Lung (tissue), 12 donors: Measurements from ENCODE around the gene OXNAD1. TPM values are rescaled to one million over a fixed set of nuclear protein-coding genes. Genes with fewer than 3 reads are reported as not detected.

Experiments
- ATAC-seq: fragments of 200-7000 bp; cut with Tn5 transposase; one replicate; pipeline ENCODE4 v1.9.1; 2020; ENCODE audit warnings: moderate number of reproducible peaks; ENCODE audit not compliant: insufficient read depth, low FRiP score
- DNase-seq, 3 donors: peaks; one replicate each; pipeline ENCODE4 v3.0.0-alpha.2; 2013 to 2017
- H3K27ac ChIP-seq, 2 donors: one replicate each; pipeline ENCODE4 v1.5.1; 2013; ENCODE audit warnings: mild to moderate bottlenecking in 2 of 2, moderate library complexity in 2 of 2, control low read depth in 1 of 2, inconsistent platforms in 1 of 2, low read depth in 1 of 2, low read length in 1 of 2
- H3K27me3 ChIP-seq, 3 donors: one replicate each; pipeline ENCODE4 v1.5.1; 2013; ENCODE audit warnings: low read length in 2 of 3; ENCODE audit not compliant: control insufficient read depth in 3 of 3, insufficient read depth in 3 of 3
- H3K36me3 ChIP-seq, 4 donors: one replicate each; pipeline ENCODE4 v1.5.1; 2013; ENCODE audit warnings: low read length in 4 of 4, mild to moderate bottlenecking in 1 of 4, moderate library complexity in 1 of 4; ENCODE audit not compliant: control insufficient read depth in 4 of 4, insufficient read depth in 4 of 4
- H3K4me1 ChIP-seq, 5 donors: one replicate each; pipeline ENCODE4 v1.5.1; 2013; ENCODE audit warnings: low read length in 5 of 5, mild to moderate bottlenecking in 2 of 5, moderate library complexity in 1 of 5; ENCODE audit not compliant: control insufficient read depth in 5 of 5, insufficient read depth in 5 of 5
- H3K4me3 ChIP-seq: one replicate; pipeline ENCODE4 v1.5.1; 2013; ENCODE audit warnings: mild to moderate bottlenecking, control low read depth, moderate library complexity
- H3K9ac ChIP-seq, 2 donors: one replicate each; pipeline ENCODE4 v1.5.1; 2013; ENCODE audit warnings: low read length in 2 of 2, control low read depth in 1 of 2; ENCODE audit not compliant: insufficient read depth in 1 of 2
- H3K9me3 ChIP-seq, 4 donors: one replicate each; pipeline ENCODE4 v1.5.1; 2013; ENCODE audit warnings: low read length in 3 of 4, mild to moderate bottlenecking in 1 of 4, moderate library complexity in 1 of 4; ENCODE audit not compliant: control insufficient read depth in 4 of 4, insufficient read depth in 3 of 4
- WGBS, 2 donors: extraction: QIAGEN DNeasy Blood & Tissue Kit; methylation state at CpG; one replicate each; pipeline ENCODE4 v1.1.7; 2013; 5-methylcytosine and 5-hydroxymethylcytosine counted together
- polyA plus RNA-seq, 2 donors: library from polyadenylated mRNA; stranded (reverse); fragments of 200-250 nt; gene quantifications; one replicate each; pipeline ENCODE4 v1.2.1, GENCODE V29; 2013
- total RNA-seq, 2 donors: library from RNA; depleted of rRNA in 1 of 2; stranded (reverse); fragments of >200 nt in 1 of 2; gene quantifications; one replicate each; pipeline ENCODE4 v1.2.1, GENCODE V29; 2014 to 2021
- TF ChIP-seq, protein P1 (sequence below): IDR thresholded peaks from 2 replicates; pipeline ENCODE4 v1.5.1; 2012; ENCODE audit warnings: mild to moderate bottlenecking; ENCODE audit errors: control extremely low read depth, extremely low read depth
- donor health status: control.
- donor health status: control.
- donor health status: Bipolar disorder and iron deficiency.
- donor health status: healthy.
- donor health status: DM: yes; HTN: yes; CAD: no.

OXNAD1 gene
- total and polyA plus RNA-seq, 4 donors: 4.4 to 23.4 (median 9.4) TPM

DNA sequence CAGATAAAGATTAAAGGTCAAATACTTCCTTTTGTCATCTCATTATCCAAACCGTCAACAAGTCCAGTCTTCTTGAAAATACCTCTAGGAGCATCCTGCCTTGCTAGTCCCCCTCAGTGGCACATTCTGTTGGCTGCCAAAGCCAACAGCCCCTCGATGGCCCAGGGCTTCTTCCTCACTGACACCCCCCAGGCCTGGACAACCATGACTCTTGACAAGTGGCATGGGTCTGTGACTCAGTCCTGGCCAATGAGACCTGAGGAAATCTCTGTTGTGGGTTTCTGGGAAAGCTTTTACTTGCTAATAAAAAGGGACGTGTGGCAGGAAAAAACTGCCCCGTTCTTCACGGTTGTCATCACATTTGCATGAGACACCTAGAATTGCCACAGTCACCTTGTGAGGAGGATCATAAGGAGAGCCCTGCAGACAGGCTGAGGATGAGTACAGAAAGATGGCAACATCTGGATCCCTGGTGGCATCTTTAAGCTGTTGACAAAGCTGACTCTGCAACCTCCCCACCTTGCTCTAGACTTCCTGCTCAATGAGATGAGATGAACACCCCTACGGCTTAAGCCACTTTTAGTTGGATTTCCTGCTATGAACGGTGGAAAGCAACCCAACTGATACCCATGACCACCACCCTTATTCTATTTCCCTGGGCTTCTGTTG lies 81.5 kb downstream of the OXNAD1 start:
- Histone ChIP-seq H3K4me1 (peaks cover 0 to 8% (median 0%) of the 10 kb centered on the region in 5 donors), H3K27me3 (no peaks in the 10 kb centered on the region), H3K4me3 (no peak overlapping the region), H3K27ac (no peak overlapping the region), H3K9me3 (no peaks in the 10 kb centered on the region), H3K36me3 (peaks cover 2 to 13% (median 9%) of the 10 kb centered on the region in 4 donors), H3K9ac (no peak overlapping the region)
- TF ChIP-seq, protein P1, sequence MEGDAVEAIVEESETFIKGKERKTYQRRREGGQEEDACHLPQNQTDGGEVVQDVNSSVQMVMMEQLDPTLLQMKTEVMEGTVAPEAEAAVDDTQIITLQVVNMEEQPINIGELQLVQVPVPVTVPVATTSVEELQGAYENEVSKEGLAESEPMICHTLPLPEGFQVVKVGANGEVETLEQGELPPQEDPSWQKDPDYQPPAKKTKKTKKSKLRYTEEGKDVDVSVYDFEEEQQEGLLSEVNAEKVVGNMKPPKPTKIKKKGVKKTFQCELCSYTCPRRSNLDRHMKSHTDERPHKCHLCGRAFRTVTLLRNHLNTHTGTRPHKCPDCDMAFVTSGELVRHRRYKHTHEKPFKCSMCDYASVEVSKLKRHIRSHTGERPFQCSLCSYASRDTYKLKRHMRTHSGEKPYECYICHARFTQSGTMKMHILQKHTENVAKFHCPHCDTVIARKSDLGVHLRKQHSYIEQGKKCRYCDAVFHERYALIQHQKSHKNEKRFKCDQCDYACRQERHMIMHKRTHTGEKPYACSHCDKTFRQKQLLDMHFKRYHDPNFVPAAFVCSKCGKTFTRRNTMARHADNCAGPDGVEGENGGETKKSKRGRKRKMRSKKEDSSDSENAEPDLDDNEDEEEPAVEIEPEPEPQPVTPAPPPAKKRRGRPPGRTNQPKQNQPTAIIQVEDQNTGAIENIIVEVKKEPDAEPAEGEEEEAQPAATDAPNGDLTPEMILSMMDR: no peak
- no peak for DNase-seq
- ATAC-seq: no peak
- 91 to 94% methylated on average over 7 of the region's 7 CpGs for whole genome bisulfite sequencing, 2 donors

- TF ChIP-seq, protein P1: no peak
- H3K9me3 ChIP-seq: no peaks in the 10 kb centered on the region
- WGBS, 2 donors: 94 to 95% methylated on average over 4 of the region's 4 CpGs
- no peak overlapping the region for H3K9ac ChIP-seq
- H3K4me3 ChIP-seq: no peak overlapping the region
- peaks cover 0 to 8% (median 0%) of the 10 kb centered on the region in 5 donors for H3K4me1 ChIP-seq
- DNase-seq: no peak
- H3K27ac ChIP-seq: no peak overlapping the region
- H3K36me3 ChIP-seq: peaks cover 2 to 13% (median 9%) of the 10 kb centered on the region in 4 donors
- H3K27me3 ChIP-seq: no peaks in the 10 kb centered on the region
- no peak for ATAC-seq
Measured at GRCh38 chr3:16347548-16347947, 82.5 kb downstream of the OXNAD1 start.

- Histone ChIP-seq H3K36me3 (peaks cover 2 to 16% (median 7%) of the 10 kb centered on the region in 4 donors), H3K4me3 (no peak overlapping the region), H3K9ac (no peak overlapping the region), H3K9me3 (no peaks in the 10 kb centered on the region), H3K4me1 (peaks cover 0 to 8% (median 0%) of the 10 kb centered on the region in 5 donors), H3K27me3 (no peaks in the 10 kb centered on the region), H3K27ac (no peak overlapping the region)
- WGBS, 2 donors: 32 to 49% methylated on average over 2 of the region's 2 CpGs
- TF ChIP-seq, protein P1: no peak
- ATAC-seq (no peak), DNase-seq (no peak)
Measured at GRCh38 chr3:16349986-16350596, 85.1 kb downstream of the OXNAD1 start.
